Muscle of arm (tissue), 12 donors: ENCODE data around the gene COX6B1. TPM values are rescaled to one million over a fixed set of nuclear protein-coding genes. Genes with fewer than 3 reads are reported as not detected.

Experiments used
- DNase-seq: peaks from one replicate; pipeline ENCODE4 v3.0.0-alpha.2; 2013
- polyA plus RNA-seq, 12 donors: library from polyadenylated mRNA; unstranded; fragments of 120-200 nt; gene quantifications; one replicate each; pipeline ENCODE4 v1.2.1, GENCODE V29; 2013; ENCODE audit not compliant: insufficient read length in 12 of 12

COX6B1 gene
- polyA plus RNA-seq, 12 donors, result 201 to 382 (median 272) TPM; not detected in 1

GRCh38 chr19:35703343-35703742, 55.2 kb downstream of the COX6B1 start:
- DNase-seq, result no peak

GRCh38 chr19:35704218-35704617, 56.1 kb downstream of the COX6B1 start, which contains the start of gene ZBTB32:
ZBTB32 (plus strand) TSS chr19:35704558; CDS start chr19:35714627, 10,069 bp downstream.
- no peak for DNase-seq

Other genes starting within 250 kb of the COX6B1 start
- gene FFAR2, start 200.1 kb upstream of the COX6B1 start, polyA plus RNA-seq, result under 1 TPM in 9 of 12 donors, not detected in 3; 0.08 to 0.54 (median 0.26) TPM
- gene KRTDAP, start 157.9 kb upstream of the COX6B1 start, polyA plus RNA-seq, result 100 to 1,000 TPM in 2 of 12 donors, 10 to 100 TPM in 1, 1 to 10 TPM in 1, under 1 TPM in 1, not detected in 7; 0.73 to 445 (median 73.3) TPM
- gene DMKN, start 134.7 kb upstream of the COX6B1 start, polyA plus RNA-seq, result 100 to 1,000 TPM in 1 of 12 donors, 10 to 100 TPM in 2, 1 to 10 TPM in 4, under 1 TPM in 3, not detected in 2; 0.58 to 181 (median 1.2) TPM
- gene SBSN, start 120.0 kb upstream of the COX6B1 start, polyA plus RNA-seq, result 10 to 100 TPM in 2 of 12 donors, 1 to 10 TPM in 1, under 1 TPM in 1, not detected in 8; 0.24 to 26.7 (median 8.1) TPM
- under 1 TPM in 1 of 12 donors, not detected in 11; 0.12 TPM for gene GAPDHS, start 114.9 kb upstream of the COX6B1 start, polyA plus RNA-seq
- gene TMEM147, start 102.7 kb upstream of the COX6B1 start, polyA plus RNA-seq, result 10 to 100 TPM in 11 of 12 donors, not detected in 1; 32.3 to 49.5 (median 40.0) TPM
- gene ATP4A, start 84.7 kb upstream of the COX6B1 start, polyA plus RNA-seq, result under 1 TPM in 2 of 12 donors, not detected in 10; 0.21 to 0.26 TPM
- gene PMIS2, start 62.1 kb upstream of the COX6B1 start, polyA plus RNA-seq, result not detected
- 10 to 100 TPM in 8 of 12 donors, 1 to 10 TPM in 3, not detected in 1; 8.9 to 23.8 (median 12.7) TPM for gene HAUS5, start 35.6 kb upstream of the COX6B1 start, polyA plus RNA-seq
- gene RBM42, start 19.3 kb upstream of the COX6B1 start, polyA plus RNA-seq, result 10 to 100 TPM in 11 of 12 donors, not detected in 1; 27.0 to 60.1 (median 36.9) TPM
- gene ETV2, start 6.6 kb upstream of the COX6B1 start, polyA plus RNA-seq, result 1 to 10 TPM in 10 of 12 donors, not detected in 2; 1.2 to 4.3 (median 1.9) TPM
- 10 to 100 TPM in 2 of 12 donors, 1 to 10 TPM in 1, under 1 TPM in 2, not detected in 7; 0.16 to 31.4 (median 5.6) TPM for gene UPK1A, start 18.2 kb downstream of the COX6B1 start, polyA plus RNA-seq
- under 1 TPM in 7 of 12 donors, not detected in 5; 0.08 to 0.45 (median 0.33) TPM for gene ZBTB32, start 56.2 kb downstream of the COX6B1 start, polyA plus RNA-seq
- gene KMT2B, start 69.7 kb downstream of the COX6B1 start, polyA plus RNA-seq, result 10 to 100 TPM in 11 of 12 donors, not detected in 1; 14.2 to 29.8 (median 19.9) TPM
- gene IGFLR1, start 94.1 kb downstream of the COX6B1 start, polyA plus RNA-seq, result 1 to 10 TPM in 10 of 12 donors, not detected in 2; 1.7 to 4.0 (median 3.3) TPM
- 10 to 100 TPM in 11 of 12 donors, not detected in 1; 10.6 to 36.2 (median 13.0) TPM for gene U2AF1L4, start 97.1 kb downstream of the COX6B1 start, polyA plus RNA-seq
- gene PSENEN, start 97.3 kb downstream of the COX6B1 start, polyA plus RNA-seq, result 10 to 100 TPM in 11 of 12 donors, not detected in 1; 30.3 to 54.5 (median 37.3) TPM
- gene LIN37, start 100.3 kb downstream of the COX6B1 start, polyA plus RNA-seq, result 10 to 100 TPM in 2 of 12 donors, 1 to 10 TPM in 8, not detected in 2; 5.3 to 11.3 (median 9.5) TPM
- 1,000 to 10,000 TPM in 1 of 12 donors, 100 to 1,000 TPM in 11; 347 to 1,124 (median 629) TPM for gene HSPB6, start 108.7 kb downstream of the COX6B1 start, polyA plus RNA-seq
- 10 to 100 TPM in 8 of 12 donors, 1 to 10 TPM in 3, not detected in 1; 7.1 to 30.4 (median 13.7) TPM for gene PROSER3, start 109.9 kb downstream of the COX6B1 start, polyA plus RNA-seq
- gene ARHGAP33, start 127.2 kb downstream of the COX6B1 start, polyA plus RNA-seq, result 10 to 100 TPM in 11 of 12 donors, not detected in 1; 10.5 to 29.8 (median 15.8) TPM
- under 1 TPM in 1 of 12 donors, not detected in 11; 0.80 TPM for gene PRODH2, start 164.5 kb downstream of the COX6B1 start, polyA plus RNA-seq
- gene NPHS1, start 204.2 kb downstream of the COX6B1 start, polyA plus RNA-seq, result under 1 TPM in 9 of 12 donors, not detected in 3; 0.06 to 0.97 (median 0.29) TPM
- gene KIRREL2, start 208.6 kb downstream of the COX6B1 start, polyA plus RNA-seq, result under 1 TPM in 10 of 12 donors, not detected in 2; 0.18 to 0.55 (median 0.27) TPM
- gene APLP1, start 220.3 kb downstream of the COX6B1 start, polyA plus RNA-seq, result 10 to 100 TPM in 1 of 12 donors, 1 to 10 TPM in 10, not detected in 1; 3.4 to 33.6 (median 5.8) TPM